Measurements from ENCODE around the gene C19orf44.

DNA sequence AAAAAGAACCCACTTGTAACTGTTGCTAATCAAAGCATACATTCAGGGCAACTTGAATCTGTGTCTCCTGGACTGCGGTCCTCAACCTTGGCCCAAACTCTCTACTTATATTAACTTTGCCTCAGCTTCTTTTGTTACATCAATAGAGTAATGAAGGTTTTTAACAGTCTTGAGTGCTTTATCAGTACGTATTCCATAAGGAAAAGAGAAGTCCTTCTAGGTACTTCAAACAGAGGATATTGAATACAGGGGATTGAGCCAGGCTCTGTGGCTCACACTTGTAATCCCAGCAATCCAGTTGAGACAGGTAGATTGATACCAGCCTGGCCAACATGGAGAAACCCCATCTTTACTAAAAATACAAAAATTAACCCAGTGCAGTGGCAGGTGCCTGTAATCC, 23.2 kb upstream of the C19orf44 start:
- TF ChIP-seq, protein P1, sequence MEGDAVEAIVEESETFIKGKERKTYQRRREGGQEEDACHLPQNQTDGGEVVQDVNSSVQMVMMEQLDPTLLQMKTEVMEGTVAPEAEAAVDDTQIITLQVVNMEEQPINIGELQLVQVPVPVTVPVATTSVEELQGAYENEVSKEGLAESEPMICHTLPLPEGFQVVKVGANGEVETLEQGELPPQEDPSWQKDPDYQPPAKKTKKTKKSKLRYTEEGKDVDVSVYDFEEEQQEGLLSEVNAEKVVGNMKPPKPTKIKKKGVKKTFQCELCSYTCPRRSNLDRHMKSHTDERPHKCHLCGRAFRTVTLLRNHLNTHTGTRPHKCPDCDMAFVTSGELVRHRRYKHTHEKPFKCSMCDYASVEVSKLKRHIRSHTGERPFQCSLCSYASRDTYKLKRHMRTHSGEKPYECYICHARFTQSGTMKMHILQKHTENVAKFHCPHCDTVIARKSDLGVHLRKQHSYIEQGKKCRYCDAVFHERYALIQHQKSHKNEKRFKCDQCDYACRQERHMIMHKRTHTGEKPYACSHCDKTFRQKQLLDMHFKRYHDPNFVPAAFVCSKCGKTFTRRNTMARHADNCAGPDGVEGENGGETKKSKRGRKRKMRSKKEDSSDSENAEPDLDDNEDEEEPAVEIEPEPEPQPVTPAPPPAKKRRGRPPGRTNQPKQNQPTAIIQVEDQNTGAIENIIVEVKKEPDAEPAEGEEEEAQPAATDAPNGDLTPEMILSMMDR (conservative IDR thresholded peaks at IDR 0.05; ENCODE audit: low read length) = no peak
- no peak for TF ChIP-seq EZH2phosphoT487 (IDR thresholded peaks at IDR 0.05; ENCODE audit: borderline replicate concordance)
